Large intestine (tissue), 3 donors: ENCODE measurements around the gene HOXA9. TPM values are rescaled to one million over a fixed set of nuclear protein-coding genes. Genes with fewer than 3 reads are reported as not detected.

Source experiments
- DNase-seq, 2 donors: peaks; one replicate each; pipeline versions ENCODE4 v3.0.0 to v3.0.0-alpha.2; 2013
- H3K27ac ChIP-seq: one replicate; pipeline ENCODE4 v1.5.1; 2013; ENCODE audit warnings: low read length
- H3K27me3 ChIP-seq: 2 replicates; pipeline ENCODE4 v1.6.1; 2013; ENCODE audit warnings: low read length; ENCODE audit not compliant: control insufficient read depth, insufficient read depth
- H3K36me3 ChIP-seq: 2 replicates; pipeline ENCODE4 v1.6.1; 2013; ENCODE audit warnings: low read length; ENCODE audit not compliant: control insufficient read depth, insufficient read depth
- H3K4me1 ChIP-seq: one replicate; pipeline ENCODE4 v1.6.1; 2013; ENCODE audit warnings: low read length; ENCODE audit not compliant: control insufficient read depth, insufficient read depth
- H3K4me3 ChIP-seq: one replicate; pipeline ENCODE4 v1.5.1; 2013; ENCODE audit warnings: low read length
- H3K9me3 ChIP-seq: one replicate; pipeline ENCODE4 v1.6.1; 2013; ENCODE audit warnings: mild to moderate bottlenecking, low read depth, low read length, moderate library complexity; ENCODE audit not compliant: control insufficient read depth
- WGBS: methylation state at CpG from one replicate; pipeline ENCODE4 v1.1.5; 2013; ENCODE audit warnings: low lambda C conversion rate; ENCODE audit not compliant: insufficient coverage; 5-methylcytosine and 5-hydroxymethylcytosine counted together
- polyA plus RNA-seq: library from polyadenylated mRNA; unstranded; fragments of 120-200 nt; gene quantifications from one replicate; pipeline ENCODE4 v1.2.1, GENCODE V29; 2013

The HOXA9 gene
- polyA plus RNA-seq, 1 donor, result 0.33 TPM

DNA sequence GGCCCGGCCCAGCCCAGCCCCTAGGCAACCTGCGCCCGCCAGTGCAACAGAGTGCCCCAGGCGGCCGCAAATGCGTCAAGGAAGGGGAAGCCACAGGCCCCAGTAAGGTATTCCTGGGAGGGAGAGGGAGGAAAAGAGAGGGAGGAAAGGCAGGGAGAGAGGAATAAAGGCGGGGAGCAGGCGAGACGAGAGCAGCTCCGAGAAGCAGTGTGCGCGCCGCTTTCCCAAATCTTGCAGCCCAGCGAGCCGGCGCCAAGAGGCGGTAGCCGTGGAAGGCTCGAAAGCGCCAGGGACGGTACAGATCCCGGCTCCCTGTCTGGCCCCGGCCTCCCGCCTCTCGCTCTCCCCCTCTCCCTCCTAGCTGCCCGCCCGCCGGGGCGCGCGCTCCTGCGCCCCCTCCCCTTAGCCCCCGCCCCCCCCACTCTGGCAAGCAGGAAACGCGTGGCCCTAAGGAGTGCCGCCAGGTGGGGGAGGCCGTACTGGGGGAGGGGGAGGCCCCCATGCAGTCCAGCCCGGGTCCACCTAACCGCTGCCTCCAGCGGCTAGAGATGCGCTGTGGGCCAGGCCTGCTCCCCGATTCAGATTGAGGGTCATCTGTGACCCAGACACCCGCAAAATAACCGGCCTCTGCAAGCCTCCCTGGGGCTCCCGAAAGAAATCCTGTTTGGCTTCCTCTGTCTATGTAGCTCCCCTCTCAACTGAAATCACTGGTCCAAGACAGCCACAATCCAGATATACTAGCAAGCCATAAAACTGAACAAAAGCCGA, 4.5 kb upstream of the HOXA9 start:
- Histone ChIP-seq H3K4me1 (peaks cover 3% of the 10 kb centered on the region), H3K27me3 (peaks cover 94% of the 10 kb centered on the region), H3K27ac (peak overlapping the region; percentile 38), H3K4me3 (peak overlapping the region; percentile 43), H3K36me3 (no peaks in the 10 kb centered on the region), H3K9me3 (peaks cover 49% of the 10 kb centered on the region)
- WGBS, result no CpG with 5 or more reads among the region's 46 CpGs
- DNase-seq, result no peak

DNA sequence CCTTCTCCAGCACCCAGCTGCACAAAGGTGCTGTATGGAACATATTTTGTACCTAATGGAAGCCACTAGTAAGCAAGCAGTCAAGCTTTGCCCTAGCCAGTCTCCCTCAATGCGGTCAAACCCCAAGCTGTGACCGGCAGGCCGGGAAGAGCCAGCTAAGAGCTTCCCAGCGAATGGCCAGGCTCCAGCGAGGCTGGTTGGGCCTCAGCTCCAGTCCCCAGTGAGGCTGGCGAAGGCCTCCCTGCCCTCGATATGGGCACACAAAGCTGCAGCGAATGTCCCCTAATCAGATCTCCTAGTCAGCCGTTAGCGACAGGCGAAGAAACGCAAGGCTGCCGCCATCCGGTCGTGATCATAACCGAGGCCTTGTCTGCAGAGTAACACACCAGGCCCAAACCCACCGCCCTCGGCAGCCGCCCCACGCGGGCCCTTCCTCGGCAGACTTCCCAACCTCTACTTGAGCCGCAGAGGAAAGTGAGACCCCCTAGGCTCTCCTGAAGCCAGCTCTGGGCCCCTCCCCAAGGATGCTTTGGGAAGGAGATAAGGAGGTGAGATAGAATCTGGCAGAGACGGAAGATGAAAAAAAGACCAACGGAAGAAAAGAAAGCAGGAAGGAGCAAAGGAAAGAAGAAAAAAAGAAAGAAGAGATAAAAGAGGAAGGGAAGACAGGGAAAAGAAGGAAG, 3.1 kb upstream of the HOXA9 start:
- peak overlapping the region; percentile 43 for H3K4me3 ChIP-seq
- DNase-seq, result no peak
- 42% methylated on average over 3 of the region's 25 CpGs for whole genome bisulfite sequencing
- H3K4me1 ChIP-seq, result peaks cover 3% of the 10 kb centered on the region
- H3K27ac ChIP-seq, result peak overlapping the region; percentile 49
- peaks cover 95% of the 10 kb centered on the region for H3K27me3 ChIP-seq
- H3K36me3 ChIP-seq, result no peaks in the 10 kb centered on the region
- H3K9me3 ChIP-seq, result peaks cover 52% of the 10 kb centered on the region

DNA sequence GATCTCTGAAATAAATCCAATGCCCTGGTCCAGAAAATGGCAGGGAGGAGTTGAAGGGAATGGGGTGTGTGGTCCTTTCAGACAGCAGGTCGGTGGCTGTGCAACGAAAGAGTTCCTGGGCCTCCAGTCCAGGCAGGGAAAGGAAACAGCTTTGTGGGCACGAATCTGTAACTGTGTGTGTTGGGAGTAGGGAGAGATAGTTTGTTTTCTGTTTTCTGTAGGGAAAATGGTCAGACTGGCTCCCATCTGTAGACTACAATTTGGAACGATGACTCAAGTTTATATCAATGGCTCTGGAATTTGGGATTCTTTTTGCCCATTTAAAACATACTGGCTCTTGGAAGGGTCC, 2.6 kb upstream of the HOXA9 start:
- Histone ChIP-seq H3K9me3 (peaks cover 48% of the 10 kb centered on the region), H3K4me3 (peak overlapping the region; percentile 43), H3K27ac (peak overlapping the region; percentile 49), H3K36me3 (no peaks in the 10 kb centered on the region), H3K27me3 (peaks cover 95% of the 10 kb centered on the region), H3K4me1 (peaks cover under 1% of the 10 kb centered on the region)
- DNase-seq, result no peak
- WGBS, result no CpG with 5 or more reads among the region's 4 CpGs

DNA sequence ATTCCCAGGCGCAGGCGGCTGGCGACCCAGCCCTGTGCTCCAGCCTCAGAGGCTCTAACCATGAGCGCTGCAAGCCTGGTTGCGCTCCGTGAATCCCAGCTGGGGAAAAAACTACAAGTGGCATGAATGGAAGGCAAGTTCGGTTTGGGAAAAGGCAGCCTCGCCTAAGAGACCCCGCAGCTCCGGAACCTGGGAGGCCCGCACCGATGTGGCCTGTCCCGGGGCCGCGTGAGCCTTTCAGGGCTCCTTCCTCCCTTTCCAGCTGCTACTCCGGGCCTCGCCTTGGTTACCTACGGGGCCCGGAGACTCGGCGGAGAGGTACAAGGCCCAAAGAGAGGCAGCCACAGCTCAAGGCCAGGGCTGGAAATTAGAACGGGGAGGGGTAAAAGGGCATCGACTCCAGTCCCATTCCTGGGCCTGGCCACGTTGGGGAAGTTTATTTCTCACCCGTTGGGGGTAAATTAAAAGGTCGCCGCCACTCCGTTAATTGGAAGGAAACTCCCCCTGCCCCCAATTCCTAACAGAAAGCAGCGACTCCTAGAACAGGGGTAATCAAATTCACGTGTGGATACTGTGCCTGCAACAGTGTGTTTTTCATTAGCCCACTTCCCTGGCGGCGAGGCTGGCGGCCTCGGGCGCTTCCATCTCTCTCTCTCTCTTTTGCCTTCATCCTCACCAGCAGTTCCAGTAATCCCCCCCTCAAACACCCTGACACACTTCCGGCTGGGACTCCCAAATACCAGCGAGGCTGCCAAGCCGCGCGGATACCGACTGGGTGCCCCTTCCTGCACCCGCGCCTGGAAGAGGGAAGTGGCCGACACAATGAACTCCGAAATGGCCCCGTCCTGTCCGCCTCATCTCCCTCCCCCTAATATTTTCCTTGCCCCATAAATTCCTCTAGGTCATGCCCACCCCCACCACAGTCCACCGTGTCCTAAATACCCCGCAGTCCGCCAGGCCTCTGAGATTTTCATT, 1.5 kb upstream of the HOXA9 start:
- Histone ChIP-seq H3K27ac (peak overlapping the region; percentile 14), H3K4me1 (no peaks in the 10 kb centered on the region), H3K27me3 (peaks cover 93% of the 10 kb centered on the region), H3K4me3 (peak overlapping the region; percentile 43), H3K9me3 (peaks cover 46% of the 10 kb centered on the region), H3K36me3 (no peaks in the 10 kb centered on the region)
- DNase-seq, result no peak
- WGBS, result no CpG with 5 or more reads among the region's 50 CpGs

DNA sequence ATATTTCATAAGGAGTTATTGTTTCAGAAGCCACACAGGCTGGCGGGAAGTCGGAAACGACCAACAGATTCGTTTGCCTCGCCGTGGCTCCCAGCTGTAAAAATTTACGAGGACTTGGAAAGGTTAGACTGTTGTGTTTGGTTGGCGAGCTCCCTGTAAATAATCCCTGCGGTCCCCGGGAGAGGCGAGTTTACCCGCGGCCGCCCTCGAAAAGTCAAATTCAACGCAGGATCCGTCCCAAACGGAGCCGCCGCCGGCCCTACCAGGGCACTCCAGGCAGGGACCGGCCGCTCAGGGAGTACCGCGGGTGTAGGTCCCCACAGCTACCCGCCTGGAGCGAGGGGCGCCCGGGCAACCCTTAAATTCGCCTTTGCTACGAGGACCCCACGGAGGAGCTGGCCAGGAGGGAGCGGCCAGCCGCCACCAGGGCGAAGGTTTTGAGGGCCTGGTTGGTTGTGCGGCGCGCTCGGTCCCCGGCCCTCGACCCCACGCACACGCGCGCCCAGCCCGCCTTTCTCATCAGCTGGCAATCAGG, 726 bp upstream of the HOXA9 start:
- no peak for DNase-seq
- H3K27me3 ChIP-seq, result peaks cover 91% of the 10 kb centered on the region
- WGBS, result no CpG with 5 or more reads among the region's 46 CpGs
- H3K4me3 ChIP-seq, result peak overlapping the region; percentile 43
- H3K27ac ChIP-seq, result peak overlapping the region; percentile 14
- peaks cover 46% of the 10 kb centered on the region for H3K9me3 ChIP-seq
- no peaks in the 10 kb centered on the region for H3K36me3 ChIP-seq
- peaks cover 3% of the 10 kb centered on the region for H3K4me1 ChIP-seq

DNA sequence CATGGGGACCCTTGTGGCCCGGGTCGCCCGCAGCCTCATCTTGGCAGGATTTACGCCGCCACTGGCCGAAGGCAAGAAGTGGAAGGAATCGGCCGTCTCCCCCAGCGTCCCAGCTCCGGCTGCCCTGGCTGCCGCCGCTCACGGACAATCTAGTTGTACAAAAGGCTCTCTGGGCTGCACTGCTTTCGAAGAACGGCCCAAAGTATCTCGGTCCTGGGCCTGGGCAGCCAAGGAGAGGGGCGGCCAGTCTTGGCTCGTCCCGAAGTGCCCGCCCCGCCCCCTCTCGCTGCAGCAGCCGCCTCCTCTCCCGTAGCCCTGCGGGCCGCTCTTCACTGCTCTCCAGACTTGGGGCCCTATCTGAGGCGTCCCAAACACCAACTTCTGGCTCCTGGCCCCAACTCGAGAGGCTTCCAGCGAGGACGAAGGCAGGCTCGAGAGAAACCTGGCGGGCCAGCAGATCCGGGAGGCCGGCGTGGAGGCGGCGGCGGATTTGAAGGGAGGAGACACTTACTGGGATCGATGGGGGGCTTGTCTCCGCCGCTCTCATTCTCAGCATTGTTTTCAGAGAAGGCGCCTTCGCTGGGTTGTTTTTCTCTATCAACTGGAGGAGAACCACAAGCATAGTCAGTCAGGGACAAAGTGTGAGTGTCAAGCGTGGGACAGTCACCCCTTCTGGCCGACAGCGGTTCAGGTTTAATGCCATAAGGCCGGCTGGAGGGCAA, 809 bp downstream of the HOXA9 start:
- peak overlapping the region; percentile 8 for H3K27ac ChIP-seq
- WGBS, result no CpG with 5 or more reads among the region's 47 CpGs
- H3K4me3 ChIP-seq, result peak overlapping the region; percentile 43
- peaks cover 96% of the 10 kb centered on the region for H3K27me3 ChIP-seq
- H3K9me3 ChIP-seq, result peaks cover 46% of the 10 kb centered on the region
- no peaks in the 10 kb centered on the region for H3K36me3 ChIP-seq
- no peak for DNase-seq
- peaks cover 9% of the 10 kb centered on the region for H3K4me1 ChIP-seq

DNA sequence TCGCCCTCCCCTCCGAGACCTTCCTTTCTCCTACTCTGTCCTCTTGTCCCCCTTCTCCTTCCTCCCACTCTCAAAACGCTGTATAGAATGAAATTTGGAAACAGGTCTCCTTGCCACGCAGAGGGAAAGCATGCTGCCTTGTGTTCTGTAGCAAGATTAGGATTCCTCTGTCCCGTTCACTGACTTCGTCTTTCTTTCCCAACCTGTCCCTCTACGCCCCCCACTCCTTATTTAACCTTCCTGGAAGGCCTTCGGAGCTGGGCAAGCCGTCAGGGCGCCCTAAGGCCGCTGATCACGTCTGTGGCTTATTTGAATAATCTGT, 1.3 kb downstream of the HOXA9 start:
- H3K27me3 ChIP-seq, result peaks cover 96% of the 10 kb centered on the region
- H3K4me1 ChIP-seq, result peaks cover 9% of the 10 kb centered on the region
- peaks cover 42% of the 10 kb centered on the region for H3K9me3 ChIP-seq
- WGBS, result 18% methylated on average over 2 of the region's 12 CpGs
- no peak for DNase-seq
- no peaks in the 10 kb centered on the region for H3K36me3 ChIP-seq
- peak overlapping the region; percentile 43 for H3K4me3 ChIP-seq
- no peak overlapping the region for H3K27ac ChIP-seq

DNA sequence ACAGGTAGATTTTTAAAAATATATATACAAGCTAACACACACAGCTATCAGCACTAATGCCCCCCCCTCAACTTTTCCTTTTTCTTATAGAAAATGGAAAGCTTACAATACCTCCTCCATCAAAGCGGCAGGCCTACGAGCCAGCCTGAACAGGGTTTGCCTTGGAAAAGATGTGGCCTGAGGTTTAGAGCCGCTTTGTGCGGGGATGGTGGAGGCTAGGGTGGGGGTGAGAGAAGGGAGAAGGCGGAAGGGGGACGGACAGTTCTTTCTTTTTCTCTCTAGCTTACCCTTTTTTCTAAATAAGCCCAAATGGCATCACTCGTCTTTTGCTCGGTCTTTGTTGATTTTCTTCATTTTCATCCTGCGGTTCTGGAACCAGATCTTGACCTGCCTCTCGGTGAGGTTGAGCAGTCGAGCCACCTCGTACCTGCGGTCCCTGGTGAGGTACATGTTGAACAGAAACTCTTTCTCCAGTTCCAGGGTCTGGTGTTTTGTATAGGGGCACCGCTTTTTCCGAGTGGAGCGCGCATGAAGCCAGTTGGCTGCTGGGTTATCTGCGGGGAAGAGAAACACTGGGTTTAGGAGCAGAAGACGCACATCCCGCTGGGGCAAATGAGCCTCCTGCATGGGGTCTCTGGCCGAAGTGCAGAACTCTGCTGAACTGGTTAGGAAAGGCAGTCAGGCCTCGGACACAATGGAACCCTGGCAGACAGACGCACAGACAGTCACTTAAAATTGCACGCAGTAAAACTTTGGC, 1.9 kb downstream of the HOXA9 start:
- Histone ChIP-seq H3K9me3 (peaks cover 40% of the 10 kb centered on the region), H3K27ac (no peak overlapping the region), H3K4me1 (peaks cover 9% of the 10 kb centered on the region), H3K27me3 (peaks cover 96% of the 10 kb centered on the region), H3K36me3 (no peaks in the 10 kb centered on the region), H3K4me3 (peak overlapping the region; percentile 43)
- DNase-seq, result no peak
- WGBS, result 0% methylated on average over 1 of the region's 24 CpGs

DNA sequence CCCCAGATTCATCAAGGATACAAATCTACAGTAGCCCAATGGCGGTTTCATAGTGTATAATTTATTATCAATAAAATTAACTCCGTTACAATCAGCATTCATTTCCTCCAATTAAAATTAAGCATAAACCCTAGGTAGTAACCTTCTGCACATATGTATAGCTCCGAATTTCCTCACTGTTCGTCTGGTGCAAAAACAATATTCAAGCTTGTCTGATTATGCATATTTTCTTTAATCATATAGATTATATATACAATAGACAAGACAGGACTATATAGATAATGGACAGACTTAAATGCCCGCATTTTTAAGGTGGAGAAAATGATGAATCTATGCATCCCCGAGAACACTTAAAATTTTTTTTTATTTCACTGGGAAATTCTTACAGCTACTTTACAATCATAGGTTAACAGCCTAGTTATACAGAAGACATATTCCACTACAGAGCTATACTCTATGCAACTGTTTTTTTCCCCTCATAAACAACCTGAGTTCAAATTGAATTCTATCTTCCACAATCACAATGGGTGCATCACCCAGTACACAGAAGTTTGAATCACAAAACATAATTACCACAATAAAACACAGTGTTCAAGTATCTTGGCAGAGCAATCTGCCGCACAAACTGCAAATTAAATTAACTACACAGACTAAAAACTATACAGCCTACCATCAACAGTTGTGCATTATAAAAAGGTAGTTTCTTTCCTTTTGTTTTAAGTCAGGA, 2.6 kb downstream of the HOXA9 start:
- Histone ChIP-seq H3K4me3 (peak overlapping the region; percentile 43), H3K9me3 (peaks cover 37% of the 10 kb centered on the region), H3K36me3 (no peaks in the 10 kb centered on the region), H3K27ac (no peak overlapping the region), H3K27me3 (peaks cover 96% of the 10 kb centered on the region), H3K4me1 (peaks cover 9% of the 10 kb centered on the region)
- 68% methylated on average over 4 of the region's 7 CpGs for WGBS
- no peak for DNase-seq
